Breast epithelium (tissue), 3 donors: ENCODE data around the gene MELTF.

Source experiments
- POLR2A ChIP-seq: fragments of 450-650 bp; IDR thresholded peaks from one replicate; pipeline ENCODE4 v1.6.1; 2016; ENCODE audit warnings: antibody characterized with exemption, mild to moderate bottlenecking, moderate library complexity
- POLR2AphosphoS5 ChIP-seq, 3 donors: sonication (generic); formaldehyde crosslinking; IDR thresholded peaks; one replicate each; pipeline ENCODE4 v1.6.1; 2017; ENCODE audit warnings: antibody characterized with exemption in 3 of 3

DNA sequence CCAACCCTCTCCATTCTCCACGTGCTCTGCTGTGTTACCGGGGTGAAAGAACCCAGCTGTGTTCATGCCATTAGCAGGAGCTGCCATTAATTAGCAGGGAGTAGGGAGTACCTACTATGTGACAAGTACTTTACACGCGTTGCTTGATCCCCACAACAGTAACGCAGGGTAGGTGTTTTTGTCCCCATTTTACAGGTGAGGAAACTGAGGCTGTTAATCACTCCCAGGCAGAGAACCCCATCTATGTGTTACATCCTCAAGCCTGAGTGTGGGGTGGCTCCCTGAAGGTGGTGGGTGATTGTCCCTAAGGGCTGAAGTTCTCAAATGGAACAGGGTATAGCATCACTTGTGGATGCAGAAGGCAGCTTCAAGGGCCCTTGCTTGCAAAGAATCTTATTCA lies 22.8 kb downstream of the MELTF start:
- no peak for TF ChIP-seq POLR2AphosphoS5 (IDR thresholded peaks at IDR 0.05)
- TF ChIP-seq POLR2A, result no peak
